Astrocyte of the cerebellum (primary cell): Measurements from ENCODE around the gene MRPL19.

Experiments used
- DNase-seq: peaks from one replicate; pipeline ENCODE4 v3.0.0-alpha.2; 2011; ENCODE audit warnings: low read depth
- H3K4me3 ChIP-seq: 2 replicates; pipeline ENCODE4 v1.5.1; 2011; ENCODE audit warnings: mild to moderate bottlenecking, low read depth, low read length, moderate library complexity
- in situ Hi-C: cut with HindIII; loops from 2 replicates; pipeline ENCODE4 v1.10.0; 2017; ENCODE audit warnings: low sequenced_read_pairs
- TF ChIP-seq, protein P1 (sequence below): IDR thresholded peaks from 2 replicates; pipeline ENCODE4 v1.5.1; 2012; ENCODE audit warnings: low read length, low read depth, moderate library complexity, mild to moderate bottlenecking; ENCODE audit errors: missing control alignments

Gene MRPL19

GRCh38 chr2:75608684-75609333 is 37.8 kb upstream of the MRPL19 start:
- peak overlapping the region; percentile 1 for H3K4me3 ChIP-seq
- in situ Hi-C loops = no loop called here
- DNase-seq = no peak
- TF ChIP-seq, protein P1, sequence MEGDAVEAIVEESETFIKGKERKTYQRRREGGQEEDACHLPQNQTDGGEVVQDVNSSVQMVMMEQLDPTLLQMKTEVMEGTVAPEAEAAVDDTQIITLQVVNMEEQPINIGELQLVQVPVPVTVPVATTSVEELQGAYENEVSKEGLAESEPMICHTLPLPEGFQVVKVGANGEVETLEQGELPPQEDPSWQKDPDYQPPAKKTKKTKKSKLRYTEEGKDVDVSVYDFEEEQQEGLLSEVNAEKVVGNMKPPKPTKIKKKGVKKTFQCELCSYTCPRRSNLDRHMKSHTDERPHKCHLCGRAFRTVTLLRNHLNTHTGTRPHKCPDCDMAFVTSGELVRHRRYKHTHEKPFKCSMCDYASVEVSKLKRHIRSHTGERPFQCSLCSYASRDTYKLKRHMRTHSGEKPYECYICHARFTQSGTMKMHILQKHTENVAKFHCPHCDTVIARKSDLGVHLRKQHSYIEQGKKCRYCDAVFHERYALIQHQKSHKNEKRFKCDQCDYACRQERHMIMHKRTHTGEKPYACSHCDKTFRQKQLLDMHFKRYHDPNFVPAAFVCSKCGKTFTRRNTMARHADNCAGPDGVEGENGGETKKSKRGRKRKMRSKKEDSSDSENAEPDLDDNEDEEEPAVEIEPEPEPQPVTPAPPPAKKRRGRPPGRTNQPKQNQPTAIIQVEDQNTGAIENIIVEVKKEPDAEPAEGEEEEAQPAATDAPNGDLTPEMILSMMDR = peak; percentile 96

DNA sequence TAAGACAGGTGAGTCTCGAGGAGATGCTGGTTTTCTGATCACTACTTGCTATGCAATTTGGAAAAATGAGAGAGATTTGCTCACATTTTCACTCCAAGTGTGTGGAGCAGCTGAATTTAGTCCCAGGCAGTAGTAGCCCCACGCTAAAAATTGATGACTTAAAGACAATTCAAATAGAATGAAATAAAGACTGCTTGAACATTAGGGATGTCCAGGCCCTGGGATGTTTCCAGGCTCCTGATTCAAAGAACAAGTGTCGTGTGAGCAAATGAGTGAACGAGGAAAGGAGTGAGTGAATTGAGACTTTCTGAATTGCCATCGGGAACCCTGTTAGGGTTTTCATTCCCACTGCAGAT is 37.3 kb upstream of the MRPL19 start:
- in situ Hi-C loops = no loop called here
- DNase-seq = no peak
- H3K4me3 ChIP-seq = no peak overlapping the region
- TF ChIP-seq, protein P1 = no peak

DNA sequence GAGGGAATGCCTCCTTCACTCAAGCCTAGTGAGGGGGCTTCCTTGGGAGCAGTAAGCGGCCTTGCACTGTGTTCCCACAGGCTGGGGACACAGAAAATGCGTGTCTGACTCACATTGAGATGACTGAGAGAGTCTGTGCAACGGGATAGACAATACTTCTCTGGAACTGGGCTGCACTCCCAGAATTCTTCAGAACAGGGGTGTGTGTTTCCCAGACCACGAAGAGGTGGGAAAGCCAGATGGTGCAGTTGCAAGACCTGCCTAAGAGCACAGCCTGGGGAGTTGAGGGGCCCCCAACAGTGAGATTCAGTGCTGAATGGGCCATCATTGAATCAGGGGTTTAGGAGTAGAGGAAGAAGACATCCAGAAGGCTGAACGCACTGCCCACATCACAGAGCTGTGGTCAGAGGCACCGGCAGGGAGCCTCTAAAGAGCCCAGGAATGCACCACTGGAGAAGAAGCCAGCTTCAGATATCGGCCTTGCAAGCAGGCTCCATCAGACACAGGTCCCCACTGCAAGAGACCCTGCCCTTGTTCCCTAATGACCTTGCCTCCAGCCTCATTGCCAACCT is 36.6 kb upstream of the MRPL19 start:
- TF ChIP-seq, protein P1 = no peak
- H3K4me3 ChIP-seq = no peak overlapping the region
- peak; percentile 91 for DNase-seq
- in situ Hi-C loops = no loop called here

DNA sequence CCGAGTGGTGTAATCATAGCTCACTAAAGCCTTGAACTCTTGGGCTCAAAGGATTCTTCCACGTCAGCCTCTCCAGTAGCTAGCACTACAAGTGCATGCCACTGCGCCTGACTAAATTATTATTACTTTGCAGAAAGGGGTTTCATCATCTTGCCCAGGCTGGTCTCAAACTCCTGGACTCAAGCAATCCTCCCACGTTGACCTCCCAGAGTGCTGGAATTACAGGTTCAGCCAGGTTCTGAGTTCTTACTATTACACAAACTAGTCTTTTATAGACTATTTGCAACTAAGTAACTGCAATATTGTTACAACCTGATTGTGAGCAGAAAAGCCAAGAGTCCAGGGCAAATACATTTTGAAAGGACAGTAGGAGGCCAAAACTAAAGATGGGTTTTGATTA is 35.9 kb upstream of the MRPL19 start:
- in situ Hi-C loops = no loop called here
- DNase-seq = no peak
- TF ChIP-seq, protein P1 = no peak
- no peak overlapping the region for H3K4me3 ChIP-seq

- in situ Hi-C loops = no loop called here
- H3K4me3 ChIP-seq = no peak overlapping the region
- TF ChIP-seq, protein P1 = no peak
- DNase-seq = no peak
Measured at GRCh38 chr2:75612108-75612861, 34.3 kb upstream of the MRPL19 start.

DNA sequence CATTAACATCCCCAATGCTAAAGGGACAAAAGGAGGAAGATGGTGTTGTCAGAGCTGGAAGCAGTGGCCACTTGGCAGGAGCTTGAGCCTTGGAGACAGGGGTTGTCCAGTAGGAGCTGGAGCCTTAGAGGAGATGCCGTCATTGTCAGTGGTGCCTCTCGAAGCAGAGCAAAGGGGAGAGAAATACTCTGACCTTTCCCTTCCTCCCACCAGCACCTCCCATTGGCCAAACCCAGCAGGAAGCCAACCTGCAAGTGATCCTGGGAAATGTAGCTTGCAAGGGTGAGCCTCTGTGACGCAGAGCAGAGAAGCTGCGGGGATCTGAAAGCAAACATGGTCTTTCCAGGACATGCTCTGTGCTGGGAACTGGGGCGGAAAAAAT is 33.7 kb upstream of the MRPL19 start:
- H3K4me3 ChIP-seq = no peak overlapping the region
- DNase-seq = no peak
- TF ChIP-seq, protein P1 = no peak
- in situ Hi-C loops = no loop called here
